GM19372 (cell line): ENCODE results near the gene HCN4.

Source experiments
- ATAC-seq: cut with Tn5 transposase; IDR thresholded peaks from one replicate; pipeline ENCODE4 v1.9.1; 2021; ENCODE audit warnings: mild to moderate bottlenecking, low read depth, moderate library complexity; ENCODE audit not compliant: unreplicated experiment

Gene HCN4

DNA sequence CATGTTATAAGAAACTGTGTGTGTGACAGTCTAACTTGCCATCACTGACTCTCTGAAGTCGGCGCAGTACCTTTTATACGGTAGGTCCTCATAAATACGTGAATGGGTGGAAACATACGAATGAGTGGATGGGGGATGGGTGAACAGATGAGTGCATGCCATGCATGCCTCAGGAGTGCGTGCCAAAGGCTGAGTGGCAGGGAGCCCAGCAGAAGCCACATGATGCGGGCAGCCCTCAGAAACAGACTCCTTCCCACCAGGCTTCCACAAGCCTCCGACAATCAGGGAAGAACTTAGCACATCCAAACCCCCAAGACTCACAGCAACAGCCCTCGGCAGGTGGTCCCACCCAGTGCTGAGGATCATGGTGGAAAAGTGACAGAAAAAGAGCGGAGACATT, 16.7 kb downstream of the HCN4 start:
- ATAC-seq = no peak

DNA sequence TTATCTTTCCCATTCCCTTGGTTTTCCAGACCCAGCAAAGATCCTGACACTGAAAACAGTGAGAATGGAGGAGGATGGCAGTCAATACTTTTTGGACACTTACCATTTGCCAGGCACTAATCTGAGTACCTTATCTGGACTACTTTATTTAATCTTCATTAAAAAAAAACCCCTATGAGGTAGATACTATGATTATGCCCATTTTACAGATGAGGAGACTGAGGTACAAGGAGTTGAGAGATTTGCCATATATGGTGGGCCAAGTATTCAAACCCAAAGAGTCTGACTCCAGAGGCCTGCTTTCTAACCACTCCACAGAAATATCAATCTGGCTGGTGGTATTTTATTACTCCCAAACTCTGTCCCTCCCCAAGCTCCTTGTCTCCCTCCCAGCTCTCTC, 19.6 kb downstream of the HCN4 start:
- ATAC-seq = no peak

DNA sequence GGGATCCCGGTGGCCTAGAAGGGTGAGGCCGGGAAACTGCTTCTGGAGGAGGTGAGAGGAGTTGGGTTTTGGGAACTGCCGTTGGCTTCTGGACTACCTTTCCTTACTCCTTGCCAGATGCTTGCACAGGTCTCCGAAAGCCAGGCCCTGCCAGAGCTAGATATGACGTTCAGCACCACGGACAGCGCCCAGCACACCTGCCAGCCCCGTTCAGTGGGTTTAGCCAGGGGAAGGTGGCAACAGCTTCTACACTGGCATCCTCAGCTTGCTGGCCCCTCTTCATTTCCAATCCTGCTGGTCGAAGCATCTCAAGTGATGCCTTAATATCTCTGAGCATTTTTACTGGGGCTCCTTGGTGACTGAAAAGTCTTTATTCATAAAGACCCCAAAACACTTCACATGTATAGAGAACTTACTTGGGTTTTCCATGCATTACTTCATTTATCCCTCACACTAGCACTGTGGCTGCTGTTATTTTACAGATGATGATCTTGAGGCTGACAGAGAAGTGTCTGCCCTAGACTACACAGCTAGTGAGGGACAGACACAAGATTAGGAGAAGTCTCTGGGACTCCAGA, 21.9 kb downstream of the HCN4 start:
- ATAC-seq = no peak

DNA sequence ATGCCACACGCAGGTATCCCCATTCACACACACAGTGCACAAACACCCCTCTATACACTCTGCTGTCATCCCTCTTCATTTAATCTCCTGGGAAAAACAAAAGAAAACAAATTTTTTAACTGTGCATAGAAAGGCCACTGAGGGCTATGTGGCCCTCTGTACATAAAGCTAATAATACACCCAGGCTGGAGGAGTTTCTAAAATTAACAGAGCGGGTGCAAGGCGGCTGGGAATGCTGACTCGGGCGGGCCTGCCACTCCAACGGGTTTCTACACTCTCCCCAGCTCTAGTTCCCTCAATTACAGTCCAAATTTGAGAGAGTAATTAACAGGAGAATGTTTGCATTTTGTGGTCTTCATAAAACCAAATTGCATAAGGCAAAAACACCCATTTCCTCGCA, 23.1 kb downstream of the HCN4 start:
- no peak for ATAC-seq

DNA sequence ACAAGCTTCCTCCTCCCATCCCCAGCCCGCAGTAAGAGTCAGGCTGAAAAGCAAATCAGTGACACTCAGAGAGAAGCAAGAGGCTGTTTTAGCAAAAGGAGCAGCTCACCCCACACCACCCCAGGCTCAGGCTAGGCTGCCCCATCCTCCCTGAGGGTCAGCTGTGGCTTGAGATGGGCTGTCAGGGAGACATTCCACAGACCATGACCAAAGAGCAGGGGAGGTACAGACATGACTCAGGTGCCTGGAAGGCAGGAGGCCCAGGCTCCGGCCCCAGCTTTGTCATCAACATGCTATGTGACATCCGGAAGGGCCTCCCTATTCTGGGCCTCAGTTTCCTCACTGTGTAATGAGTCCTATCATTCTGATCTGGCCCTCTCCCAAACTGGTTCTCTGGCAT, 24.7 kb downstream of the HCN4 start:
- no peak for ATAC-seq

DNA sequence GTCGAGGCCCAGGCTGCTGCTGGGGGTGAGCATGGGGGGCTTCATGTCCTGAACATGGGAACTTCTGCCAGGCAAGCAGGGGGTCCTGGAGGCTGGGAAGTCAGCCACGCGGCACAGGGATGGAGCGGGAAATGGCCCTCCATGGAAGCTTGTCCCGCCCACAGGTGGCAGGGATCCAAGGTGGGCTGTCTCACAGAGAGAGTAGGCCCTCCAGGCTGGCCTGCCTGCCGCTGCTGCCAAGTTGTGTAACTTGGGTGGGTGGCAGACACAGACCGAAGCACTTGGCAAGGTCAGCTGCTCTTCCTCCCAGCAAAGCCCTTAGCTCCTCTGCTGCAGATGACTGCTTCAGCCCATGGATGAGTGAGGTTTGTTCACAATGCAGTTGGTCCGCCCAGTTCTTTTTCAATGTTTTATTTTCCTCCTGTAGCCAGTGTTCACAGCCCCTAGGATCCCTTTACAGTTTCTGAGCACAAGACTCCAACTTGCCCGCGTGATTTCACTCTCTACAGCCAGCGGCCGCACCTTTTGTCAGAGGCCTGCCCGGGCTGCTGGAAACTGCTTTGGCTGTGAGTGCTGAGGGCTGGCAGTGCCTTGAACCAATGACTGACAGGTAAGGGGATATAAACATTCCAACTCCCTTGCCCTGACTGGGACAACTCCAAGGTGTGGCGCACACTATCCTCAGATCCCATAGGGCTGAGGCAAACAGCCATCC, 26.7 kb downstream of the HCN4 start:
- ATAC-seq = no peak

DNA sequence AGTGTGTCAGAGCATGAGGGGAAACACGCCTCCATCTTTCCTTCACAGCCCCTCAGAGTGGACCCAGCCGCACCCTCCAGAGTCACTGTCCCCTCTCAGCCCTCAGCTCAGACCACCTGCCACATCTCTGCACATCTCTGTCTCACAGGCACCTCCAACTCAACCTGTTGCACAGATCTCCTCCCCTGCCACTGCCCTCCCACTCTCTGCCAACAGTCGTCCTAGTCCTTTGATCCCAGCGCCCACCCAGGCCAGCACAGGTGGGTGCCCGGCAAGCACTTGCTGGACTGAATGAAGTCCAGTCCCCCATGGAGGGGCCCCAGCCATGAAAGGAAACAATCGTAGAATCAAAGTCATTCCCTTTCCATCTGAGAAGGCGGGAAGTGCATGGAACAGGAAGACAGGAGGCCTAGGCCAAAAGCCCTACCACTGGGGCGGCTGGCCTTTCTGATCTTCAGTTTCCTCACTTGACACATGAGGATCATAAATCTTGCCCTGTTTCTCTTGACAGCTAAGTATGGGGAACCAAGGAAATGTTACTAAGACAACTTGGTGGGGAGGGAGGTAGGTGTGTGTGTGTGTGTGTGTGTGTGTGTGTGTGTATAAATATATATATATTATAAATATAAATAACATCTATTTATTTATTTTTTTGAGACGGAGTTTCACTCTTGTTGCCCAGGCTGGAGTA, 28.1 kb downstream of the HCN4 start:
- ATAC-seq = no peak

DNA sequence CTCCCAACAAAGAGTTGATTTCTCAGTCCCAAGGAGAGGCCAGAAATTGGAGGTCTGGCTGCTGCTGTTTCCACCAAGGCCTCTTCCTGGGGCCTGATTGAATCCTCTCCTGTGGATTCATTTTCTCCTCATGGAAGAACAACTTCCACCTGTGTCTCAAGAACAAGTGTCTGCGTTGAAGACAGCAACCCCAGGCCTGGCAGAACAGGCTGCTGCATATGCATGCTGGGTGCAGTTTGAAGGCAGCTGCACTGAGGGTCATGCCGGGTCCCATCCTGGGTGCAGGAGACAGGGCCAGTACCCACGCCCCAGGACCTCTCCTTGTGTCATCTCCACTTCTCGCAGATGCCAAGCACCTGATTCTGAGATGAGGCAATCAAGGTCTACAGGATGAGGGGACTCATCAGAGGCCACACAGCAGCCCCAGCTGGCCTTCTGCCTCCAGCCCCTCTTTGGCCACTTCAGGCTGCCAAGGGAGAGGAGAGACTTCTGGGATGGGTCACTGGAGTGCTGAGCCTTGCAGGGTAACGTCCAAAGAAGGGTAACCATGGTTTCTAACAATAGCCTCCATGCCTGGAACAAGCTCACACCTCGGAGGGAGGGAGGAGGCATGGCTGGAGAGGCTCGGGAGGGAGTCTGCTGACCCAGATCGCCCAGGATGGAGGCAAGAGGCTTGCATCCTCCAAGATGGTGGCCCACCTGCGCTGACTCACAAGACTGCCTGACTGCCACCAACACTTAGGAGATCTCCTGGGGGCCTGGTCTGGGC, 30.0 kb downstream of the HCN4 start:
- no peak for ATAC-seq

DNA sequence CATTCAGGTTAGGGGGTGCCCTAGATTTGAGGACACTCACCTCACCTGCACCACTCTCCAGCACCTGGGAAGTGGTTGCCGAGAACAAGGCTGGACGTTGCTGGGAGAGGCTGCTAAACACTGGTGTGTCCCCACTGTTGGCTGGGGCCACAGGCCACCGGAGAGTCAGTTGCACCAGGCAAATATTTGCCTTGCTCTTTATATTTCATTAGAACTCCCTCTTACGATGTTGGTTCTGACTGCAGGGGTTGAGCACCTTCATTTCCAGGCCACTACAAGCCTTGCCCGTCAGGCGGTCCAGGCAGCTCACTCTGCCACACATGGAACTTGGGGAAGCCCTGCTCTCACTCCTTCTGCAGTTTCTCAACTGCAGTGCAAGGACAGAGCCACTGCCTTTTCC, 30.7 kb downstream of the HCN4 start:
- no peak for ATAC-seq

DNA sequence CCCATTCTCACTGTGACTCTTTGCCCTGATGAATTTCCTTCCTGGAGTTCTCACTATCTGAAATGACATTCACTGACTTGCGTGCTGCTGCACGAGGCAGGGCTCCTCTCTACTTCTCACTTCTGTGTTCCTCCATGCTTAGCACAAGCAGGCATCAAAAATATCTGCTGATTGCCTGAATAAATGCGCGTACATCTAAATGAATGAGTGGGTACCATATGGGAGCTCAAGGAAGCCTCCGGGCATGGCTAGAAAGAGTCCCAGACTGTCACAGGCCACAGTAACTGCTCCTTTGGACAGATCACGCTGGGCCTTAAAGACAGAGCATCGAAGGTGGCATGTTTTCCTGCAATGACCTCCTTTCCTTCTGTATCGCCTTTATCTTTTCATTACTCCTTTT, 31.6 kb downstream of the HCN4 start:
- ATAC-seq = no peak

DNA sequence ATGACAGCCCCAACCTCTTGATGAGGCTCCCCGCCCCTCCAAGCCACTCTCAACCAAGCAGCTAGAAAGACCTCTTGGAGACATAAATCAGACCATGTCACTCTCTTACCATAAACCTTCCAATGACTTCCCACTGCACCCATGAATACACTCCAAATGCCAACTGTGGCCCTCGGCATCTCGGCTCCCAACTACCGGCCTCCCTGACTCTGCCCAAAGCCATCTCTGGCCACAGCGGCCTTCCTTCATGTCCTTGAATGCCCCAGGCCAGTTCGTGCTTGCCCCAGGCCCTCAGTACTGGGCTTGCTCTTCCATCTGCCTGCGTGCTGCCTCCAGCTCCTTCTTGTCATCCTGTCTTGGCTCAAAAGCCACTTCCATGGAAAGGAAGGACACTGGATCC, 32.0 kb downstream of the HCN4 start:
- no peak for ATAC-seq

DNA sequence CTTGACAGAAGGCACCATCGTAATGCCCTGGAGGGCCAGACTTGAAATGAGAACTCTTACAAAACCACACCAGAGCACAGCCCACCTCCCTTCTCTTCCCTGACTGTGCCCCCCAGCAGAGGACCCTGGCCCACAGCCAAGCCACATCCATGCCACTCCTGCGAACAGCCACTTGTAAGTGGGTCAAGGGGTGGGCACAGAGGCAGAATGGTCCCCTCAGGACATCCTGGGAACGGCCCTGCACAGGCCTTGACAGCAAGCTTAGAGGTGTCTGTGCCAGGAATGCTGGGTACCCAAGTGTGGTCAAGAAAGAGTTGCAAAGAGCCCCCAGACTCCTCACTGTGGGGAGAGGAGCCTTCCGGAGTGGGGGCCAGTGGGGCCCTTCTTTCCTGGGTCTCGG, 33.3 kb downstream of the HCN4 start:
- no peak for ATAC-seq

DNA sequence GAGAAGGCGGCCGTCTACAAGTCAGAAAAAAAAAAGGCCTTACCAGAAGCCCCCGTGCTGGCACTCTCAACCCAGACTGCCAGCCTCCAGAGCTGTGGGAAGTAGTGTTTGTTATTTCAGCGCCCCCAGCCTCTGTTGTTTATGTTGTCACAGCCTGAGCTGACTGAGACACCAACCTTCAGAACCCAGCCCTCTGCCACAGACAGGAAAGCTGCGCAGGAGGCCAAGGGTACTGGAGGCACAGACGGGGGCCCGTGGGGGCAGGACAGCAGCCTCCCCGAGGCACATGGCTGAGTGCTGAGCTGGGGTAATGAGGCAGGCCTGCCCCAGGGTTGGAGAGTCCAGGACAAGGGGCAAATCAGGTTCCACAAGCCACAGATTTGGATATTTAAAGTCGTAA, 33.7 kb downstream of the HCN4 start:
- no peak for ATAC-seq

DNA sequence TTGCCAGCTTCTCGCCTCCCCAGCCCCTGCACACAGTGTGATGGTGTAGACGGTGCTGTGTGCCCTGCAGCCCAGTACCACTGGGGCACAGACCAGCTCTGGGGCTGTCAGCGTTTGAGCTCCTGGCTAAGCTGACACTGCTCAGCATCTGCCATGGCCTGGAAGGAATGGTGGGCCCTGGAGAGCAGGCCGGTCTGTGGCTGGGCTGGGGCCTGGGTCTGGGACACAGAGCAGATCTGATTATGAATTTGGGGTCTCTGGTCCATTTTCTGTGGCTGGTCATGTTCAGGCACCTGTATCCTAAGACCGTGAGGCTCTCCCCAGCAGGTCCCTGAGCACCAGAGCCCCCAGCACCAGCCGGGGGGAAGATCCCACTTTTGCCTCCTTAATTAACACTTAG, 34.7 kb downstream of the HCN4 start:
- no peak for ATAC-seq

DNA sequence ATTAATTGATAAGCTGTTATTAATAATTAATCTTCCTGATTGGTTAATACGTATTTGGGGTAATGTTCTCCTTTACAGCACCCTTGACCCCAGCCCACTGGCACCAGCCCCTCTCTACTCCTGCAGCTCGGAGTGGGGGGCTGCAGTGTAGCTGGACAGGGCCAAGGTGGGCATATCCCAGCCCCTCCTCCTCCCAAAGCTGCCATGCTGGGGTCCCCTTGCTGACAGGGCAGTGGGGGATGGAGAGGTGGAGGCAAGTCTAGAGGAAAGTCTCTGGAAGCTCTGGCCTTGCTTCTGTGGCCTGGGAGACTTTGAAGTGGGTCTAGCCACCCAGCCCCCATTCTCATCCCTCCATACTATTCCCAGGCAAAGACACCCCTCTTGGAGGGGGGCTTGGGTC, 35.8 kb downstream of the HCN4 start:
- no peak for ATAC-seq

DNA sequence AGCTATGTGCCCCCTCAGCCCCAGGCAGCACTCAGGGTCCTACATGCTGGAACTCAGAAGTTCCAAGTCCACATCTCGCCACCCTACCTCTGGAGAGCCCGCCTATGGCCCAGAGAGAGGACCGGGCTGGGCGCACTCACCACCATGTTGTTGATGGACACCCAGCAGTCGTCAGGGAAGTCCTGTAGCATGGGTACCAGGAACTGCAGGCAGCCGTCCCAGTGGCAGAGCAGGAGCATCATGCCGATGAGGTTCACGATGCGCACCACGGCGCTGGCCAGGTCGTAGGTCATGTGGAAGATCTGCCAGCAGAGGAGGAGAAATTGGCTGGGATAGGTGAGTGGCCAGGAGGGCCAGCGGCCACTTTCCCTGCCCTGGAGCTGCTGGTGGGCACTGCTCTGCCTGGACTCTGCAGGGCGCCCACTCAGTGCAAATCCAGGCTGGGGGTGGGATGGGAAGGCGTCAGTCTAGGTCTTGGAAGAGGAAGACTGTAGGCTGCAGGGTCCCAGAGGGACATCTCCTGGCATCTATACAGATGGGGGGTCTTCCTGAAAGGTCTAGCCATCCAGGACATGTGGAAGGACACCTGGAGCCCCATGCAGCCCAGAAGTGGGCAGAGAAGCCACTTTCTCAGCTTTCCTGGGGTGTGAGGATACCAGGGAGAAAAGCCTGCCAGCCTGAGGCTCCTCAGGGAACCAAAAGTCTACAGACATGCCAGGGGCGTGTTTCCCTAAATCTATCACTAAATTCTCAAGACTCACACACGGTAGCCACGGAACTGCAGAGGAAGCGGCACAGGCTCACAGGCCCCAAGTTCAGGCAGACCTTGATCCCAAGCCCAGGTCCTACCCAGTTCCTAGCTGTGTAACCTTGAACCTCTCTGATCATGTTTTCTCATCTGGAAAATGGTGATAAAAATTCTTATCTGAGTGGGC, 36.5 kb downstream of the HCN4 start:
- ATAC-seq = no peak

DNA sequence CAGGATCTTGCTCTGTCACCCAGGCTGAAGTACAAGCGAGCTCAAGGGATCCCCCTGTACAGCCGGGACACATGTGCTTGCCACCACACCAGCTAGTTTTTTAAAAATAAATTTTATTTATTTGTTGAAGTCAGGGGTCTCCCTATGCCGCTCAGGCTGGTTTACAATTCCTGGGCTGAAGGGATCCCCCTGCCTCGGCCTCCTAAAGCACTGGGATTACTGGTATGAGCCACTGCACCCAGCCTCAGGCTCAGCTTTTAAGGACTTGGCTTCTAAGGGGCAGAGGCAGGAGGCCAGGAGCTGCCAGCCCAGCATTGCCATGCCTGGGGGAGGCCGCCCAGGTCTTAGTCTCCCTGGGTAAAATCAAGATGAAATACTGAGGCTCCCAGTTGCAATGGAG, 37.3 kb downstream of the HCN4 start:
- no peak for ATAC-seq

DNA sequence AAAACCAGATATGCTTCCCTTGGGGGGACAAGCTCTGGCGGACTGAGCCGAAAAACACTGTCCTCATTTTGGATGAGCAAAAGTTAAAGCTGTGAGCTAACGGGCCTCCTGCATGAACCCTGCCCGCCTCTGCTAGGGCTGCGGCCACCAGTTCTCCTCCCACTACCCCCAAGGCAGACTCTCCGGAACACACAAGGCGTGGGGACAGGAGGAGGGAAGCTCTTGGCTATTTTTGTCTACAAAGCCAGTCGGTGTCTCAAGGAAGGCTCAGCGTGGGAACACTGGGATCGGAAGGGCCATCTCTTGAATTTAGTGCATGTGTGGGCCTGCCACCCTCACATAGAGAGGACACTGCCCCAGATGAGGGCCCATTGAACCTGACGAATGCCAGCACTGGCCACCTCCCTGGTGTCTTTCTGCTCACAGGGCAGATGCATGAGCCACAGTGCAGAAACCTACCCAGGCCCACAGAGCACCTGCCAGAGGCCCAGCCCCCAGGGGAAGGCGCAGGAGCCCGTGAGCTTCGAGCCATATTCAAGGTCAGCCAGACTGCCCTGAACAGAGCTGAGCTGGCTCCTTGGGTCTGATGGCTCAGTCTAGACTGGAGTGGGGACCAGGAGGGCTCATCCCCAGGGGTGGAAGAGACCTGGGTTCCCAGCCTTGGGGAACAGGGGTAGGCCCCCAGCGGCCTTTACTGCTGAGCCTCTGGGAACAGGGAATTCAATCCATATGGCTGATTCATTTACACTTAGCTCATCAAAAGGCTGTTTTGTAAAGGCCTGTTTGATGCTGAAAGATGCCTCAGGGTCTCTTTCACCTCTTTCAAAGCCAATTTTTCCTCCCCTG, 38.3 kb downstream of the HCN4 start:
- ATAC-seq = no peak

DNA sequence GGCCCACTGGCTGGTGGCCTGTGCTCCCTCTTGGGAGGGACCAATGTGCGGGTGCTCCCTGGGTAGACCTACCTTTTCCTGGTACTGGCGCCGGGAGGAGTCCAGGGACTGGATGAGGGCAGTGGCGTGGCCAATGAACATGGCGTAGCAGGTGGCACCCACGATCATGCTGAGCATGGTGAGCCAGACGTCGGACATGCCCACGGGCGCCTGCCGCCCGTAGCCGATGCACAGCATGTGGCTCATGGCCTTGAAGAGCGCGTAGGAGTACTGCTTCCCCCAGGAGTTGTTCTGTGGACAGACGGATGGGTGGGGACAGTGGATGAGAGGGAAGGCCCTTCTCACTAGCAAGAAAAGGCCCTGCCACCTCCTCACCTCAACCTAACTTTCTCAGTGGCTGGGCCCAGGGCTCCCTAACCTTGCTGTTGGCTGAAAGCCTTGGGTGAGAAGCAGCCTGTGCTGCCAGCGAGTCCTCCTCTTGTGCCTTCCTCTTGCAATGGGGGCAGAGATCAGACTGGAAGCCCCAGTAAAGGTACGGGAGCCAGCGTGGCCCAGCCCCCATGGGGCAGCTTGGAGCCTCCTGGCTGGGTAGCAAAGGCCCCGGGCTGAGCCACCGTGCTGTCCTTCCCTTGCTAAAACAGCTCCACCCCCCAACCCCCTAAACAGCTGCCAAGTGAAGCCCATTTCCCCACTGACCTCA, 39.1 kb downstream of the HCN4 start:
- ATAC-seq = no peak
